Transverse colon (tissue), 4 donors: ENCODE data around the gene ZDHHC11.
"Not testable (repeated sequence)": the region's sequence is repeated elsewhere in the genome, so short reads cannot be mapped to it uniquely, and the experiment has no call there.

Source experiments
- CTCF ChIP-seq, 5 experiments: fragments of 200-600 bp in 3 of 5; fragments of 450-650 bp in 2 of 5; sonication (generic) in 3 of 5; IDR thresholded peaks; 1 replicate in 2 of 5; 2 replicates in 3 of 5; pipeline ENCODE4 v1.5.1; 2016 to 2017; ENCODE audit warnings: antibody characterized with exemption in 5 of 5, inconsistent platforms in 3 of 5, mild to moderate bottlenecking in 2 of 5, moderate library complexity in 1 of 5
- POLR2A ChIP-seq: fragments of 450-650 bp; IDR thresholded peaks from one replicate; pipeline ENCODE4 v1.6.1; 2016; ENCODE audit warnings: antibody characterized with exemption, mild to moderate bottlenecking, moderate library complexity
- POLR2AphosphoS5 ChIP-seq, 3 donors: sonication (generic); formaldehyde crosslinking; IDR thresholded peaks; one replicate each; pipeline ENCODE4 v1.6.1; 2016; ENCODE audit warnings: antibody characterized with exemption in 3 of 3

- not testable (repeated sequence) for TF ChIP-seq CTCF (IDR thresholded peaks at IDR 0.05); POLR2A; POLR2AphosphoS5 (IDR thresholded peaks at IDR 0.05)
Observed at GRCh38 chr5:754143-754632, 96.6 kb downstream of the ZDHHC11 start.
